MM.1S (cell line): Measurements from ENCODE around the gene NSL1.

Experiments
- DNase-seq: peaks from one replicate; pipeline ENCODE4 v3.0.0-alpha.2; 2015
- H2AFZ ChIP-seq: fragments of 300-600 bp; sonication (generic); 2 replicates; pipeline ENCODE4 v1.6.0; 2016; ENCODE audit warnings: antibody characterized with exemption, low read length
- H3F3A ChIP-seq: fragments of 300-600 bp; sonication (generic); 2 replicates; pipeline ENCODE4 v1.6.1; 2016; ENCODE audit warnings: mild to moderate bottlenecking, antibody characterized with exemption, low read length, moderate library complexity, mixed read lengths; ENCODE audit not compliant: insufficient read depth
- H3K27ac ChIP-seq: fragments of 300-600 bp; sonication (generic); 2 replicates; pipeline ENCODE4 v1.5.1; 2016; ENCODE audit warnings: mild to moderate bottlenecking, low read length
- H3K27me3 ChIP-seq: fragments of 300-600 bp; sonication (generic); replicated peaks from 2 replicates; pipeline ENCODE4 v1.6.0; 2016; ENCODE audit warnings: low read length; ENCODE audit not compliant: insufficient read depth
- H3K36me3 ChIP-seq: fragments of 300-600 bp; sonication (generic); replicated peaks from 2 replicates; pipeline ENCODE4 v1.6.1; 2016; ENCODE audit warnings: mild to moderate bottlenecking, low read length, mixed read lengths; ENCODE audit not compliant: insufficient read depth
- H3K4me1 ChIP-seq: fragments of 300-600 bp; sonication (generic); 2 replicates; pipeline ENCODE4 v1.6.1; 2016; ENCODE audit warnings: low read length, mixed read lengths
- H3K4me2 ChIP-seq: fragments of 300-600 bp; sonication (generic); 2 replicates; pipeline ENCODE4 v1.6.0; 2016; ENCODE audit warnings: low read depth, low read length
- H3K4me3 ChIP-seq: fragments of 300-600 bp; sonication (generic); 2 replicates; pipeline ENCODE4 v1.5.1; 2016; ENCODE audit warnings: low read length, mixed read lengths
- H3K79me2 ChIP-seq: fragments of 300-600 bp; sonication (generic); 2 replicates; pipeline ENCODE4 v1.6.1; 2016; ENCODE audit warnings: mixed run types, low read length, mixed read lengths
- H3K9ac ChIP-seq: fragments of 300-600 bp; sonication (generic); 2 replicates; pipeline ENCODE4 v1.6.1; 2016; ENCODE audit warnings: low read length, mixed read lengths
- H3K9me2 ChIP-seq: fragments of 300-600 bp; sonication (generic); replicated peaks from 2 replicates; pipeline ENCODE4 v1.6.1; 2016; ENCODE audit warnings: mild to moderate bottlenecking, low read length, mixed read lengths; ENCODE audit not compliant: insufficient read depth
- H3K9me3 ChIP-seq: fragments of 300-600 bp; sonication (generic); replicated peaks from 2 replicates; pipeline ENCODE4 v1.6.1; 2016; ENCODE audit warnings: mild to moderate bottlenecking, low read length, mixed read lengths; ENCODE audit not compliant: insufficient read depth
- H4K20me1 ChIP-seq: fragments of 300-600 bp; sonication (generic); 2 replicates; pipeline ENCODE4 v1.6.1; 2016; ENCODE audit warnings: mild to moderate bottlenecking, low read length, moderate library complexity, mixed read lengths; ENCODE audit not compliant: insufficient read depth
- EZH2 ChIP-seq: fragments of 300-600 bp; sonication (generic); optimal IDR thresholded peaks from 2 replicates; pipeline ENCODE3; 2017; ENCODE audit warnings: low read depth, mild to moderate bottlenecking, antibody characterized with exemption, low read length, mixed read lengths
- EZH2phosphoT487 ChIP-seq: fragments of 300-600 bp; sonication (generic); IDR thresholded peaks from 2 replicates; pipeline ENCODE4 v1.6.1; 2018; ENCODE audit warnings: antibody characterized with exemption, low read length
- TF ChIP-seq, protein P1 (sequence below): fragments of 300-600 bp; sonication (generic); IDR thresholded peaks from 2 replicates; pipeline ENCODE4 v1.5.1; 2016; ENCODE audit warnings: antibody characterized with exemption, low read length, mixed read lengths

The NSL1 gene

DNA sequence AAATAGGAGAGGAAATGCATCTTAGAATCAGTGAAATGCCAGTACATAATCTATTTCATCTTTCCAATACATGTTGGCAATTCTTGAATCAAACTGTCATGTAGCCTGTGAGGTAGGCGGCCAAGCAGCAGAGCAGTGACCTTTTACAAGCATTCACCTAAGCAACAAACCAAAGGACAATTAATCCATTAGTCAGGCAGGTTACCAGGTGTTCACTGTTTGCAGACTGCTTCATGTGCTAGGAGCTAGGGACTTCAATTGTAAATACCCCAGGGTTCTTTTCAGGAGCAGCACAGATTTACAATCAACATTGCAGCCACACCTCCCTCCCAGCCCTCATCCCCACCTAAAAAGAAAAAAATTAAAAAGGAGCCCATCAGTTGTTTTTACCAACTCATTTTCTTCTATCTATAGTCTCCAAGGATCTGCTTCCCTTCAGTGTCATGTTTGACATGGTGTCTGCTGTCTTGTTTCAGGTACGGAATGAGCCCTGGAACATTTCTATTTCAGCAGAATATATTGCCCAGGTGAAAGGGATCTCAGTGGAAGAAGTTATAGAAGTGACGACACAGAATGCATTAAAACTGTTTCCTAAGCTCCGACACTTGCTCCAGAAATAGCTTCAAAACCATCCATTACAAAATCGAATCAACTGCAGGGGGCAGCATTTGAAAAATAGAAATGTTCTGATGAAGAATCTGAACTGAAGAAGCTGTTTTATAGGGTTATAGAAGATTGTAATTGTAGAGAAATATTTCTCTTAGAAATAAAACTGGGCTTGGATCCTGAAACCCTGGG lies 23.2 kb upstream of the NSL1 start:
- H3K9me3 ChIP-seq = no peaks in the 10 kb centered on the region
- TF ChIP-seq EZH2phosphoT487 = no peak
- TF ChIP-seq, protein P1, sequence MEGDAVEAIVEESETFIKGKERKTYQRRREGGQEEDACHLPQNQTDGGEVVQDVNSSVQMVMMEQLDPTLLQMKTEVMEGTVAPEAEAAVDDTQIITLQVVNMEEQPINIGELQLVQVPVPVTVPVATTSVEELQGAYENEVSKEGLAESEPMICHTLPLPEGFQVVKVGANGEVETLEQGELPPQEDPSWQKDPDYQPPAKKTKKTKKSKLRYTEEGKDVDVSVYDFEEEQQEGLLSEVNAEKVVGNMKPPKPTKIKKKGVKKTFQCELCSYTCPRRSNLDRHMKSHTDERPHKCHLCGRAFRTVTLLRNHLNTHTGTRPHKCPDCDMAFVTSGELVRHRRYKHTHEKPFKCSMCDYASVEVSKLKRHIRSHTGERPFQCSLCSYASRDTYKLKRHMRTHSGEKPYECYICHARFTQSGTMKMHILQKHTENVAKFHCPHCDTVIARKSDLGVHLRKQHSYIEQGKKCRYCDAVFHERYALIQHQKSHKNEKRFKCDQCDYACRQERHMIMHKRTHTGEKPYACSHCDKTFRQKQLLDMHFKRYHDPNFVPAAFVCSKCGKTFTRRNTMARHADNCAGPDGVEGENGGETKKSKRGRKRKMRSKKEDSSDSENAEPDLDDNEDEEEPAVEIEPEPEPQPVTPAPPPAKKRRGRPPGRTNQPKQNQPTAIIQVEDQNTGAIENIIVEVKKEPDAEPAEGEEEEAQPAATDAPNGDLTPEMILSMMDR = peak; percentile 43
- no peaks in the 10 kb centered on the region for H3K4me1 ChIP-seq
- H4K20me1 ChIP-seq = no peaks in the 10 kb centered on the region
- no peak overlapping the region for H3K9ac ChIP-seq
- no peaks in the 10 kb centered on the region for H3K27me3 ChIP-seq
- H3K4me2 ChIP-seq = no peak overlapping the region
- DNase-seq = no peak
- H3K4me3 ChIP-seq = no peak overlapping the region
- H3K27ac ChIP-seq = no peak overlapping the region
- no peaks in the 10 kb centered on the region for H3F3A ChIP-seq
- no peaks in the 10 kb centered on the region for H3K36me3 ChIP-seq
- H3K9me2 ChIP-seq = no peaks in the 10 kb centered on the region
- H2AFZ ChIP-seq = no peak overlapping the region
- no peaks in the 10 kb centered on the region for H3K79me2 ChIP-seq

DNA sequence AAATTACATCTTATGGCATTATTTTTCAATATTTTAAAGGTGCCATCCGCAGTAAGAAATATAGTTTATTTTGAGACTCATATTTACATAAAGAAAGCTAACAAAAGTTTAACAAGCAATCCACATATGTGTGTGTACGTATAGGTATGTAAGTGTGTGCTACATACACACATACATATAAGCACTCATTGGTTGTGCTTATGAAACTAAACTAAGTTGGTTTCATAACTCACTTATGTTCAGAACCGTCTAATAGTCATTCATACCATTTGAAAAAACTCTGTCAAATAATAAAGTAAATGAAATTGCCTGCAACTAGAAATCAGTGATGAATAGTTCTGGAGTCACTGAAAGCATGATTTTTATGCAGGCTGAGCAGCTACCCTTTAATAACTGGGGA lies 14.2 kb upstream of the NSL1 start:
- no peaks in the 10 kb centered on the region for H3K9me3 ChIP-seq
- TF ChIP-seq EZH2phosphoT487 (no peak), EZH2 (no peak)
- TF ChIP-seq, protein P1 = no peak
- no peak for DNase-seq

DNA sequence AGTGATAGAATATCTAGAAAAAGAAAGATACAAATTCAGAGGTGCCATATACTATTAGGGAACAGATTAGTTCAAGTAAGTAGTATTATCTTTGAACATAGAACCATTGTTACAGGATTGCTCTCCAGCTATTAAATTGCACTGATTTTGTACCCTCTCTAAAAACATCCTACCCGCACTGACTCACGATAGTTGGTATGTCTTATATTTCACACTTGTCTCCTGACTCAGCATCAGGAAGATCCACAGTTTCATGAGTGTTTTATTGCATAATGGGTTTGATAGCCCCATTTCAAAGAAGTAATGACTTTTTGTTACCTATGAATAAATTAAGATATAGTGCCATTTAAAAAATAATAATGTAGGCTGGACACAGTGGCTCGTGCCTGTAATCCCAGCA lies 6.1 kb upstream of the NSL1 start:
- Histone ChIP-seq H3K4me3 (no peak overlapping the region), H3K4me2 (no peak overlapping the region), H3K79me2 (peaks cover 8% of the 10 kb centered on the region; the same call in 1 of the 2 replicates), H3K36me3 (no peaks in the 10 kb centered on the region; the same call in 1 of the 2 replicates), H3K27me3 (no peaks in the 10 kb centered on the region), H4K20me1 (no peaks in the 10 kb centered on the region), H3K27ac (no peak overlapping the region), H2AFZ (no peak overlapping the region), H3K9me2 (no peaks in the 10 kb centered on the region), H3K9ac (no peak overlapping the region), H3K9me3 (no peaks in the 10 kb centered on the region), H3K4me1 (peaks cover 15% of the 10 kb centered on the region), H3F3A (peaks cover 16% of the 10 kb centered on the region)
- DNase-seq = no peak
- TF ChIP-seq EZH2phosphoT487 (no peak), EZH2 (no peak)
- TF ChIP-seq, protein P1 = no peak

More for the DNA sequence above, 14.2 kb upstream of the NSL1 start:
- Histone ChIP-seq H3K27me3 (no peaks in the 10 kb centered on the region), H3K4me2 (no peak overlapping the region), H3K4me3 (no peak overlapping the region), H3F3A (no peaks in the 10 kb centered on the region), H3K36me3 (peaks cover 4% of the 10 kb centered on the region), H3K79me2 (no peaks in the 10 kb centered on the region), H3K9me2 (no peaks in the 10 kb centered on the region), H3K27ac (no peak overlapping the region), H3K9ac (no peak overlapping the region), H2AFZ (no peak overlapping the region), H4K20me1 (no peaks in the 10 kb centered on the region), H3K4me1 (no peaks in the 10 kb centered on the region)
